Stimulated activated CD4-positive, alpha-beta T cell treated with anti-CD3 and anti-CD28 coated beads, TNF-alpha, amount 100 ng/mL, for 1 hour (primary cell): ENCODE results near the gene TNFRSF6B.

Experiments
- DNase-seq, 3 donors: peaks; one replicate each; pipeline ENCODE4 v3.0.0-alpha.2; 2020; ENCODE audit warnings: low read depth in 3 of 3, low spot score in 1 of 3

TNFRSF6B gene

DNA sequence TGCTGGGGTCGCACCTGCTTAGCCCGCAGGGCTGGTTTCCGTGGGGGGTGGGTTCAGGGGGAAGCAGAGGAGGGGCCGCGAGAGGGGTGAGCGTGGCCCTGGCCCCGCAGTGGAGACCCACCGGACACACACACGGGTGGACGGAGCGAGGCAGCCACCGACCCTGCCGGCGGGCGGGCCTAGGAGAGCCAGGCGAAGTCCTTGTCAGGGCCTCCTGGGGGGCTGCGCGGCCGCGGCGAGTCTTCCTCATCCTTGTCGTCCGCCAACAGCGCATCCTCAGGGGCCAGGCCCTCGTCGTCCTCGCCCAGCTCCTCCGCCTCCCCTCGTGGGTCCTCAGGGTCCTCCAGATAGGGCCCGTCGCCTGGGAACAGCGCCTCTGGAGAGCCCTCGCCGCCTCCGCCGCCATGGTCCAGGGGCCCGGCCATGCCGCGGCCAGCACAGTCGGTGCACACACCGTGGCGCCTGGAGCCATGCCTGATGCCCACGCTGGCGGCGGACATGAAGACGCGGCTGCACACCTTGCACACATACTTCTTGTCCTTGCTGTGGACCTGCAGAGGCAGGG, 50.4 kb downstream of the TNFRSF6B start:
- DNase-seq: no peak

DNA sequence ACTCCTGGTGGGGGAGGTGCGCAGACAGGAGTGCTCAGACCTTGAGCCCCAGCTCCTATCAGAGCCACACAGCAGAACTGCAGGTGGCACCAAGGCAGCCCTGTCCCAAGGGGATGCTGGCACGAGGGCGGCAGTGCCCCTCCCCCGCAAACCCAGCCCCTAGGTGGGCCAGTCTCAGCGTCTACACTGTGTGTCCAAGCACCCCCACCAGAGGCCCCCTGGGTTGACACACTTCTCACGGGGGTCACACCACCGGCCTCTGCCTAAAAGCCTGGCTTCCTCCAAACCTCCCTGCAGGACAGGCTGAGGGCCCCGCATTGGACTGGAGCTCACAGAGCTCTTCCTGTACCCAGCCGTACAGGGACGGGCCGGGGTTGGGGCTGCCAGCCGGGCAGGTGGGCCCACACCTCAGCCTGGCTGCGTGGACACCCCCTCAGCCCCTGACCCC, 51.2 kb downstream of the TNFRSF6B start:
- DNase-seq: no peak
